Thyroid gland (tissue), 4 donors: ENCODE results near the gene PPP1R12B.

ENCODE experiments used
- CTCF ChIP-seq, 6 experiments: fragments of 200-600 bp in 3 of 6; fragments of 450-650 bp in 3 of 6; sonication (generic) in 3 of 6; IDR thresholded peaks; one replicate each; pipeline ENCODE4 v1.5.1; 2016 to 2019; ENCODE audit warnings: antibody characterized with exemption in 6 of 6, mild to moderate bottlenecking in 2 of 6, inconsistent platforms in 1 of 6, moderate library complexity in 1 of 6
- POLR2A ChIP-seq, 2 donors: fragments of 450-650 bp; IDR thresholded peaks; one replicate each; pipeline ENCODE4 v1.6.1; 2017; ENCODE audit warnings: antibody characterized with exemption in 2 of 2, mild to moderate bottlenecking in 2 of 2, moderate library complexity in 1 of 2

DNA sequence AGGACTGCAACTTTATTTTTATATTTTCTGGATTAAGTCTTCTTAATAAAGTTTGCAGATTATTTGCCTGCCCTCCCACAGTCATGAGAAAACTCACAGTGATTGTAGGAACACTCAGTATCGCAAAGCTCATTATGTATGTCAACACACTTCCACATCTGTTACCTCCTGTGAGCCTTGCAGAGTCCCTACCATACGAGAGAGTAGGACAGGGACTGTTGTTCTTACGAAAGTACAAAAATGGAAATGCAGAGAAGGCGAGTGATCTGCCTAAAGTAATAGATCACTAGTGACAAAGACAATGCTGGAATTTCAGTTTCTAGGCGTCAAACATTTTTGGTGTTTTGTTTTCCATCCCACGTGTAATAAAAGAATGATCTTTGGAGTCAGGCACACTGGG lies 230.1 kb downstream of the PPP1R12B start:
- TF ChIP-seq CTCF (IDR thresholded peaks at IDR 0.05) (no peak), POLR2A (IDR thresholded peaks at IDR 0.05) (no peak)
